Testis (tissue), 2 donors: Measurements from ENCODE around the gene MAP2K7.

ENCODE experiments used
- POLR2A ChIP-seq: fragments of 450-650 bp; IDR thresholded peaks from one replicate; pipeline ENCODE4 v1.6.1; 2017; ENCODE audit warnings: antibody characterized with exemption, mild to moderate bottlenecking, moderate library complexity
- TF ChIP-seq, protein P1 (sequence below), 3 experiments: fragments of 450-650 bp in 2 of 3; fragments of 200-600 bp in 1 of 3; sonication (generic) in 1 of 3; IDR thresholded peaks; one replicate each; pipeline ENCODE4 v1.5.1; 2016 to 2019; ENCODE audit warnings: antibody characterized with exemption in 3 of 3, mild to moderate bottlenecking in 2 of 3, moderate library complexity in 1 of 3

- TF ChIP-seq, protein P1, sequence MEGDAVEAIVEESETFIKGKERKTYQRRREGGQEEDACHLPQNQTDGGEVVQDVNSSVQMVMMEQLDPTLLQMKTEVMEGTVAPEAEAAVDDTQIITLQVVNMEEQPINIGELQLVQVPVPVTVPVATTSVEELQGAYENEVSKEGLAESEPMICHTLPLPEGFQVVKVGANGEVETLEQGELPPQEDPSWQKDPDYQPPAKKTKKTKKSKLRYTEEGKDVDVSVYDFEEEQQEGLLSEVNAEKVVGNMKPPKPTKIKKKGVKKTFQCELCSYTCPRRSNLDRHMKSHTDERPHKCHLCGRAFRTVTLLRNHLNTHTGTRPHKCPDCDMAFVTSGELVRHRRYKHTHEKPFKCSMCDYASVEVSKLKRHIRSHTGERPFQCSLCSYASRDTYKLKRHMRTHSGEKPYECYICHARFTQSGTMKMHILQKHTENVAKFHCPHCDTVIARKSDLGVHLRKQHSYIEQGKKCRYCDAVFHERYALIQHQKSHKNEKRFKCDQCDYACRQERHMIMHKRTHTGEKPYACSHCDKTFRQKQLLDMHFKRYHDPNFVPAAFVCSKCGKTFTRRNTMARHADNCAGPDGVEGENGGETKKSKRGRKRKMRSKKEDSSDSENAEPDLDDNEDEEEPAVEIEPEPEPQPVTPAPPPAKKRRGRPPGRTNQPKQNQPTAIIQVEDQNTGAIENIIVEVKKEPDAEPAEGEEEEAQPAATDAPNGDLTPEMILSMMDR (IDR thresholded peaks at IDR 0.05), result no peak
- no peak for TF ChIP-seq POLR2A
These were observed 41.9 kb upstream of the MAP2K7 start for GRCh38 chr19:7861619-7862412.
